PC-3 (cell line): Measurements from ENCODE around the gene GRAPL.
"Not testable (repeated sequence)": the region's sequence is repeated elsewhere in the genome, so short reads cannot be mapped to it uniquely, and the experiment has no call there.

Experiments
- CTCF ChIP-seq: fragments of 300-600 bp; sonication (generic); conservative IDR thresholded peaks from 2 replicates; pipeline ENCODE4 v1.5.1; 2017; ENCODE audit warnings: antibody characterized with exemption, low read depth, mild to moderate bottlenecking, low read length
- EZH2 ChIP-seq: fragments of 300-600 bp; sonication (generic); IDR thresholded peaks from one replicate; pipeline ENCODE4 v1.6.1; 2017; ENCODE audit warnings: antibody characterized with exemption, mild to moderate bottlenecking, low read length; ENCODE audit not compliant: unreplicated experiment
- EZH2phosphoT487 ChIP-seq: fragments of 300-600 bp; sonication (generic); IDR thresholded peaks from 2 replicates; pipeline ENCODE4 v1.6.1; 2018; ENCODE audit warnings: mild to moderate bottlenecking, antibody characterized with exemption, low read length, borderline replicate concordance

GRCh38 chr17:19158938-19159337 is 31.5 kb downstream of the GRAPL start:
- not testable (repeated sequence) for TF ChIP-seq CTCF, EZH2phosphoT487, EZH2
